ENCODE data around the gene SND1. TPM values are rescaled to one million over a fixed set of nuclear protein-coding genes. Genes with fewer than 3 reads are reported as not detected.

SND1 gene
- total and polyA plus RNA-seq, 7 experiments from 2014 or later = 68.6 to 253 (median 137) TPM

DNA sequence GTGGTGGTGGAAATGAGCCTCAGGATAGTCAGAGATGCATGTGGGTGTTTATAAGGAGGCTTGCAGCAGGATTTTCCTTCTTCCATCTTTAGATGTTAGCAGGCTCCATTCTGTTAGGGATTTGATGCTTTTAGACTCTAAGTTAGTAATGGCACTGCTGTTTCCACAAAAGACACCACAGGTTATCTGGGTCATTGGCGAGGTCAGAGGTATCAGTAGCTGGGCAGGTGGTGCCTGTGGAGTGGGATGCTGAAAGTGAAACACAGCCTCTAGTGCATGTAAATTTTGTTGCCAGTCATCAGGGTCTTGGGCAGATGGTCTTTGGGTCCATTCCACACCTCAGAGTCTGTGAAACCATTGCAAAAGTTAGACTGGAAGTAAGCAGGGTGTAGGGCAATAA lies 33.2 kb upstream of the SND1 start:
- H3K27me3 Mint-ChIP-seq = peaks cover 48 to 67% (median 52%) of the 10 kb centered on the region in 5 donors
- H3K27me3 ChIP-seq (ENCODE audit: control insufficient read depth in 2 of 2, insufficient read depth in 2 of 2, low read length in 2 of 2) = no peaks in the 10 kb centered on the region
- peaks cover 0 to 2% (median 0%) of the 10 kb centered on the region in 11 donors for H3K9me3 Mint-ChIP-seq
- DNase-seq = no peak
- no peaks in the 10 kb centered on the region for H3K9me3 ChIP-seq (ENCODE audit: control insufficient read depth in 2 of 3, low read length in 3 of 3)
- no peaks in the 10 kb centered on the region for H3K36me3 Mint-ChIP-seq
- intact Hi-C loops (cut with micrococcal nuclease) = no loop called here
- no peak overlapping the region for H3K27ac Mint-ChIP-seq
- peaks cover 0 to 11% (median 7%) of the 10 kb centered on the region in 7 donors for H3K4me1 Mint-ChIP-seq
- H3K36me3 ChIP-seq (ENCODE audit: control insufficient read depth in 2 of 3, insufficient read depth in 3 of 3, low read length in 3 of 3) = no peaks in the 10 kb centered on the region
- no peak overlapping the region for H3K4me3 ChIP-seq (ENCODE audit: low read length)
- H3K4me1 ChIP-seq (ENCODE audit: control insufficient read depth in 2 of 2, insufficient read depth in 2 of 2, low read length in 2 of 2) = no peaks in the 10 kb centered on the region
- CTCF ChIA-PET = no interaction called here
- ATAC-seq = no peak
- POLR2A ChIA-PET = no interaction called here
- H3K4me3 Mint-ChIP-seq = no peak overlapping the region
- H3K27ac ChIP-seq (ENCODE audit: low read depth, low read length) = no peak overlapping the region

- ChIA-PET CTCF (no interaction called here), POLR2A (no interaction called here)
- Mint-ChIP-seq H3K4me1 (peaks cover 0 to 11% (median 7%) of the 10 kb centered on the region in 7 donors), H3K27ac (no peak overlapping the region), H3K9me3 (peaks cover 0 to 2% (median 0%) of the 10 kb centered on the region in 11 donors), H3K4me3 (no peak overlapping the region), H3K36me3 (no peaks in the 10 kb centered on the region), H3K27me3 (peaks cover 47 to 73% (median 57%) of the 10 kb centered on the region in 5 donors)
- DNase-seq (peak in 1 of 9 donors; percentile 5), ATAC-seq (no peak)
- H3K27me3 ChIP-seq (ENCODE audit: control insufficient read depth in 2 of 2, insufficient read depth in 2 of 2, low read length in 2 of 2) = no peaks in the 10 kb centered on the region
- H3K36me3 ChIP-seq (ENCODE audit: control insufficient read depth in 2 of 3, insufficient read depth in 3 of 3, low read length in 3 of 3) = no peaks in the 10 kb centered on the region
- H3K27ac ChIP-seq (ENCODE audit: low read depth, low read length) = no peak overlapping the region
- H3K9me3 ChIP-seq (ENCODE audit: control insufficient read depth in 2 of 3, low read length in 3 of 3) = no peaks in the 10 kb centered on the region
- H3K4me3 ChIP-seq (ENCODE audit: low read length) = no peak overlapping the region
- intact Hi-C loops (cut with micrococcal nuclease) = no loop called here
- no peaks in the 10 kb centered on the region for H3K4me1 ChIP-seq (ENCODE audit: control insufficient read depth in 2 of 2, insufficient read depth in 2 of 2, low read length in 2 of 2)
These were observed 32.2 kb upstream of the SND1 start for GRCh38 chr7:127619681-127620405.

DNA sequence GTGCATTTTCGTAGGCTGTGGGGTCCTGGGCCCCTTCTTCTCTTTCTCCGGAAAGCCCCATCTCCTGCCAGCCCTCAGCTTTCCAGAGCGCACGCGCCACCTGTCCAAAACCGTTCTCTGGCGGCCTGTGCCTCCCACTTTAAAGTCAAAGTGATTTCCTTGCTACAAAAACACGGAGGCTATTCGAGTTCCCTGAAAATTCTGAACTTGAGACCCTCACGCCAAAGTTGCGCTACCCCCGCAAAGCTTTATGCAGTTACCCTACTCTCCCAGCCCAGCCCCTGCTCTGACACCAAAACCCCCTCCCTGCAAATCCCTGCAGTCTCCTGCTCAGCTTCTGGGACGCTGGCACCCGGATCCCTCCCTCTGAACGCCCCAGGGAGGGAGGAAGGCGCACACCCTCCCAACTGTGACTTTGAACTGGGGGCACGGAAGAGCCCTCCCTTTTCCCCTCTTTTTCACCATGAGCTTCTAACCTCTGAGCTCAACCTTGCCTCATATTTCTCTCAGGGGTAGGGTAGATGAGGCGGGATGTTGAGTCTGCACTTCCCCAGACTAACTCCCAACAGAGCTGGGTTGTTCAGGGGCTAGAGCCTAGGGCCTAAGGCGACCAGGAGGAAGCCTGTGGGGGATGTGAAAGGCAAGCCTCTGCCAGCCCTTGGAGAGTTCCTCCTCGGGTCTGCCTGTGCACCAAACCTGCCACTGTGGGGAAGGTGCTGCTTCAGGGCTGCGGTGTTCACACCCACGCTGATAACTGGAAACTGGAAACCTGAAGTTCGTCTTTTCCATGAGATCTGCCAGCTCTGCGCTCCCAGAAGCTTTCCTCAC lies 31.4 kb upstream of the SND1 start:
- intact Hi-C loops (cut with micrococcal nuclease) = no loop called here
- ATAC-seq (no peak), DNase-seq (no peak)
- ChIA-PET CTCF (no interaction called here), POLR2A (no interaction called here)
- Mint-ChIP-seq H3K27ac (no peak overlapping the region), H3K4me1 (peaks cover 0 to 11% (median 7%) of the 10 kb centered on the region in 7 donors), H3K4me3 (peak overlapping the region in 2 of 10 donors; percentile 16 to 53), H3K9me3 (peaks cover 0 to 2% (median 0%) of the 10 kb centered on the region in 11 donors), H3K27me3 (peaks cover 50 to 77% (median 57%) of the 10 kb centered on the region in 5 donors), H3K36me3 (no peaks in the 10 kb centered on the region)
- H3K27ac ChIP-seq (ENCODE audit: low read depth, low read length) = no peak overlapping the region
- H3K9me3 ChIP-seq (ENCODE audit: control insufficient read depth in 2 of 3, low read length in 3 of 3) = no peaks in the 10 kb centered on the region
- no peak overlapping the region for H3K4me3 ChIP-seq (ENCODE audit: low read length)
- no peaks in the 10 kb centered on the region for H3K36me3 ChIP-seq (ENCODE audit: control insufficient read depth in 2 of 3, insufficient read depth in 3 of 3, low read length in 3 of 3)
- H3K4me1 ChIP-seq (ENCODE audit: control insufficient read depth in 2 of 2, insufficient read depth in 2 of 2, low read length in 2 of 2) = no peaks in the 10 kb centered on the region
- no peaks in the 10 kb centered on the region for H3K27me3 ChIP-seq (ENCODE audit: control insufficient read depth in 2 of 2, insufficient read depth in 2 of 2, low read length in 2 of 2)

DNA sequence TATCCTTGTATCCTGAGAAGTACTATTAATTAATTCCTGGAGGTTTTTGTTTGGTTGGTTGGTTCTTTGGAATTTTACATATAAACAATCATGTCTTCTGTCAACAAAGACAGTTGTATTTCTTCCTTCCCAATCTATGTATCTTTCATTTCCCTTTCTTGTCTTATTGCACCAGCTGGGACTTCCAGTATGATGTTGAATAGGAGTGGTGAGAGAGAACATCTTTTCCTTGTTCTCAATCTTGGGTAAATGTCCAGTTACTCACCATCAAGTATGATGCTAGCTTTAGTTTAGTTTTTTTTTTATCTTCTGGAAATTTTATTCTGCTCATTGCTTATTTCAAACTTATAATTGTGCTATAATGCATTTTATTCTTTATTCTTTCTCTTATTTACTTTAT lies 26.7 kb upstream of the SND1 start:
- CTCF ChIA-PET = no interaction called here
- Mint-ChIP-seq H3K4me1 (peaks cover 0 to 11% (median 7%) of the 10 kb centered on the region in 7 donors), H3K27ac (no peak overlapping the region)

DNA sequence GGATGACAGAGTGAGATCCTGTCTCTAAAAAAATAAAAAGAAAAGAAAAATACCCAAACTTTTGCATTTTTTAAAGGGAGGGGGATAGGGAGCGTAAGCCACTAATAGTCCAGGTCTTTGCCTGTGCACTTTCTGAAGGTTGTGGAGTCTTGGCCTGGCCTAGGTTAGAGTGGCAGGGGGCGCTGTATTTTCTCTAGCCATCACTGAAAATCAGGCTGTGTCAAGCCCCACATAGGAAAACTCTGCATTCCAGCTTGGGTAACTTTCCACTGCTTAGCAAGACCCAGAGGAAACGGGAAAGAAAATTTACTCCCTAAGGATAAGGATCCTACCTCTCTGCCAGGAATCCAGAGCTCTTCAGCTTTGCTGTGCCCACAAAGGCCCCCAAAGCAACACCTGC lies 23.5 kb upstream of the SND1 start:
- Histone ChIP-seq H3K27ac (ENCODE audit: low read depth, low read length) (no peak overlapping the region), H3K4me3 (ENCODE audit: low read length) (no peak overlapping the region), H3K9me3 (ENCODE audit: control insufficient read depth in 2 of 3, low read length in 3 of 3) (no peaks in the 10 kb centered on the region), H3K36me3 (ENCODE audit: control insufficient read depth in 2 of 3, insufficient read depth in 3 of 3, low read length in 3 of 3) (no peaks in the 10 kb centered on the region), H3K4me1 (ENCODE audit: control insufficient read depth in 2 of 2, insufficient read depth in 2 of 2, low read length in 2 of 2) (no peaks in the 10 kb centered on the region), H3K27me3 (ENCODE audit: control insufficient read depth in 2 of 2, insufficient read depth in 2 of 2, low read length in 2 of 2) (no peaks in the 10 kb centered on the region)
- ATAC-seq (no peak), DNase-seq (no peak)
- POLR2A ChIA-PET = no interaction called here
- H3K4me3 Mint-ChIP-seq = no peak overlapping the region
- no peaks in the 10 kb centered on the region for H3K36me3 Mint-ChIP-seq
- peak overlapping the region in 1 of 9 donors; percentile 3 for H3K27ac Mint-ChIP-seq
- intact Hi-C loops (cut with micrococcal nuclease) = loop anchor here in 1 of 2 donors (2.0 kb wide), 2 partner anchors 70 to 580 kb away; no protein-coding TSS in a partner anchor
- no peaks in the 10 kb centered on the region for H3K9me3 Mint-ChIP-seq
- H3K4me1 Mint-ChIP-seq = peaks cover 0 to 3% (median 0%) of the 10 kb centered on the region in 7 donors
- H3K27me3 Mint-ChIP-seq = peaks cover 8 to 33% (median 14%) of the 10 kb centered on the region in 5 donors
- CTCF ChIA-PET = interaction anchor here (1.1 kb wide), 1 partner anchor 43 kb away, joined by 3 read pairs; the partner anchor contains the start of gene GCC1

More for the DNA sequence above, 26.7 kb upstream of the SND1 start:
- Mint-ChIP-seq H3K9me3 (no peaks in the 10 kb centered on the region), H3K4me3 (no peak overlapping the region), H3K27me3 (peaks cover 25 to 50% (median 31%) of the 10 kb centered on the region in 5 donors), H3K36me3 (no peaks in the 10 kb centered on the region)
- DNase-seq (no peak), ATAC-seq (no peak)
- intact Hi-C loops (cut with micrococcal nuclease) = no loop called here
- Histone ChIP-seq H3K36me3 (ENCODE audit: control insufficient read depth in 2 of 3, insufficient read depth in 3 of 3, low read length in 3 of 3) (no peaks in the 10 kb centered on the region), H3K4me1 (ENCODE audit: control insufficient read depth in 2 of 2, insufficient read depth in 2 of 2, low read length in 2 of 2) (no peaks in the 10 kb centered on the region), H3K27me3 (ENCODE audit: control insufficient read depth in 2 of 2, insufficient read depth in 2 of 2, low read length in 2 of 2) (no peaks in the 10 kb centered on the region), H3K4me3 (ENCODE audit: low read length) (no peak overlapping the region), H3K9me3 (ENCODE audit: control insufficient read depth in 2 of 3, low read length in 3 of 3) (no peaks in the 10 kb centered on the region), H3K27ac (ENCODE audit: low read depth, low read length) (no peak overlapping the region)
- POLR2A ChIA-PET = no interaction called here

DNA sequence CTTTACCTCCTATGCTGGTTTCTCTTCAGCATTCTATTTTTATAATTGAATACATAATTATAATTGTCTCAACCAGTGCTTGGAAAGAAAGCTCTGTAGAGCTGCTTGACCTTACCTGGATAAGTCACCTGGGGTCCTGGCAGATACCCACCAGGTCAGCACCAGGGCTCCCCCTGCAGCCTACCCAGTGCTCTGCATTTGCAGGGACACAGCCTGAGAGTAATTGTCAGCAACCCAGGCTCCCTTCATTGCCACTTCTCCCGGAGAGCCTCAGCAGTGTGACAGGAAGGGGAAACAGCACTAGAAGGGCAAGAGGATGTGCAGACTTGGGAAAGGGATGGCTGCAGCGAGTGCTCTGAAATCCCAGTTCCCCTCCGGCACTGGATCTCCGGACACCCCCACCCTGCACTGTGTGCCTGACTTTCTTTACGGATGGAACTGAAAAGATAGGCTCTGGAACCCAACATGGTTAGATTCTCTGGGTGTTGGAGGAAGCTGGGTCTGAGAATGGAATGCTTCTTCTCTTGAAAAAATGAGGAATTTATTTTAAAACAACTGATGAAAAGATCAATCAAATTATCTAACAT lies 22.6 kb upstream of the SND1 start:
- H3K27me3 Mint-ChIP-seq = peaks cover 7 to 31% (median 14%) of the 10 kb centered on the region in 5 donors
- DNase-seq (peak in 6 of 9 donors; percentile 5 to 25 (median 18)), ATAC-seq (peak; percentile 63)
- Histone ChIP-seq H3K27ac (ENCODE audit: low read depth, low read length) (no peak overlapping the region), H3K4me3 (ENCODE audit: low read length) (no peak overlapping the region), H3K9me3 (ENCODE audit: control insufficient read depth in 2 of 3, low read length in 3 of 3) (no peaks in the 10 kb centered on the region), H3K4me1 (ENCODE audit: control insufficient read depth in 2 of 2, insufficient read depth in 2 of 2, low read length in 2 of 2) (no peaks in the 10 kb centered on the region), H3K36me3 (ENCODE audit: control insufficient read depth in 2 of 3, insufficient read depth in 3 of 3, low read length in 3 of 3) (no peaks in the 10 kb centered on the region), H3K27me3 (ENCODE audit: control insufficient read depth in 2 of 2, insufficient read depth in 2 of 2, low read length in 2 of 2) (no peaks in the 10 kb centered on the region)
- H3K27ac Mint-ChIP-seq = peak overlapping the region in 2 of 9 donors; percentile 31 to 87
- intact Hi-C loops (cut with micrococcal nuclease) = loop anchor here in 1 of 2 donors (2.0 kb wide), 2 partner anchors 71 to 579 kb away; no protein-coding TSS in a partner anchor
- H3K4me3 Mint-ChIP-seq = no peak overlapping the region
- peaks cover 0 to 3% (median 0%) of the 10 kb centered on the region in 5 donors for H3K36me3 Mint-ChIP-seq
- peaks cover 0 to 3% (median 0%) of the 10 kb centered on the region in 7 donors for H3K4me1 Mint-ChIP-seq
- no peaks in the 10 kb centered on the region for H3K9me3 Mint-ChIP-seq
- ChIA-PET POLR2A (interaction anchor here (0.6 kb wide), 1 partner anchor 46 kb away, joined by 3 read pairs; no protein-coding TSS in a partner anchor), CTCF (interaction anchor here (1.1 kb wide), 1 partner anchor 44 kb away, joined by 3 read pairs; the partner anchor contains the start of gene GCC1)
